ENCODE measurements around the gene NCMAP. TPM values are rescaled to one million over a fixed set of nuclear protein-coding genes. Genes with fewer than 3 reads are reported as not detected.

The NCMAP gene
- total RNA-seq, 4 donors from 2014 or later, result 0.16 to 1.9 (median 0.27) TPM; not detected in 1

DNA sequence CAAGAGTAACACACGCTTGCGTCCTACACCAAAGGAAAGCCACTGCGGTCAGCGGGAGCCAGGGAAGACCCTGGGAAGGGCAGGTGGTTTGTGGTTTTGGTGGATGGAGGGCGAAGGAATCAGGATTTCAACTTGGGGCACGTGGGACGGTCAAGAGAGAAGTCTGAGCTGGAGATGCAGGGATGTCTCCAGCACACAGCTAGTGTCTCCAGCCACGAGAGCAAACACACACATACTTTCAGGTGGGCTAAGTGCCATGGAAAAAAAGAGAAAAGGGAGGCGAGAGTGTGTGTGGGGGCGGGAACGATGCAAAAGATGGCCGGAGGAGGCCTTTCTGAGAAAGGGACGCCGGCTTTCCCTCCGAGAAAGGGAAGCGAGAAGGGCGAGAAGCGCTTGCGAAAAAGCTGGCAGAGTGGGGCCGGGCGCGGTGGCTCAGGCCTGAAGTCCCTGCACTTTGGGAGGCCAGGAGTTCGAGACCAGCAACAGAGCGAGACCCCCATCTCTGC, 85.8 kb downstream of the NCMAP start:
- Histone ChIP-seq H3K4me3 (peak overlapping the region; percentile 57 to 94), H3K9me3 (no peaks in the 10 kb centered on the region), H3K27me3 (no peaks in the 10 kb centered on the region), H3K27ac (peak overlapping the region; percentile 91 to 100 (median 98)), H3K4me1 (peaks cover 0 to 42% (median 16%) of the 10 kb centered on the region in 3 donors), H3K36me3 (peaks cover 0 to 11% of the 10 kb centered on the region in 2 donors)
- 16 to 19% methylated on average over 18 to 24 of the region's 24 CpGs for WGBS, 2 donors (ENCODE audit: low coverage in 1 of 2)
- no peak for ATAC-seq
- no peak for TF ChIP-seq EP300 (IDR thresholded peaks at IDR 0.05)
- no peak for TF ChIP-seq CTCF (IDR thresholded peaks at IDR 0.05)
- no peak for TF ChIP-seq POLR2AphosphoS5 (IDR thresholded peaks at IDR 0.05)
- TF ChIP-seq POLR2A (IDR thresholded peaks at IDR 0.05), result no peak

GRCh38 chr1:24642481-24643362, 86.8 kb downstream of the NCMAP start, which contains the start of gene SRRM1:
Gene SRRM1 (plus strand): TSS chr1:24643302. CDS start chr1:24643327, 25 bp downstream.
- TF ChIP-seq CTCF (IDR thresholded peaks at IDR 0.05), result peak in 1 of 4 experiments; percentile 25
- TF ChIP-seq POLR2A (IDR thresholded peaks at IDR 0.05), result peak; percentile 98
- peak; percentile 100 for TF ChIP-seq POLR2AphosphoS5 (IDR thresholded peaks at IDR 0.05)
- no peak for TF ChIP-seq EP300 (IDR thresholded peaks at IDR 0.05)
- WGBS, 2 donors (ENCODE audit: low coverage in 1 of 2), result 2% methylated on average over 12 of the region's 95 CpGs; no CpG with 5 or more reads in 1 of the 2 donors
- peak; percentile 97 for ATAC-seq

GRCh38 chr1:24643363-24644099, 87.6 kb downstream of the NCMAP start:
- ATAC-seq, result peak; percentile 13

More at GRCh38 chr1:24642481-24643362, 86.8 kb downstream of the NCMAP start, which contains the start of gene SRRM1:
- Histone ChIP-seq H3K4me1 (peaks cover 0 to 42% (median 16%) of the 10 kb centered on the region in 3 donors), H3K36me3 (peaks cover 0 to 21% of the 10 kb centered on the region in 2 donors), H3K4me3 (peak within 1 kb of the TSS; percentile 79 to 94), H3K9me3 (no peaks in the 10 kb centered on the region), H3K27ac (peak within 1 kb of the TSS; percentile 91 to 100 (median 98)), H3K27me3 (no peaks in the 10 kb centered on the region)

GRCh38 chr1:24644100-24644384, 88.2 kb downstream of the NCMAP start:
- Histone ChIP-seq H3K4me1 (peaks cover 0 to 42% (median 16%) of the 10 kb centered on the region in 3 donors), H3K27ac (peak overlapping the region in 3 of 4 donors; percentile 91 to 97 (median 95)), H3K4me3 (peak overlapping the region; percentile 79 to 94), H3K36me3 (peaks cover 0 to 35% of the 10 kb centered on the region in 2 donors), H3K27me3 (no peaks in the 10 kb centered on the region), H3K9me3 (no peaks in the 10 kb centered on the region)
- no peak for TF ChIP-seq EP300 (IDR thresholded peaks at IDR 0.05)
- no peak for TF ChIP-seq CTCF (IDR thresholded peaks at IDR 0.05)
- no peak for TF ChIP-seq POLR2AphosphoS5 (IDR thresholded peaks at IDR 0.05)
- TF ChIP-seq POLR2A (IDR thresholded peaks at IDR 0.05), result no peak
- no peak for ATAC-seq
- 0 to 3% methylated on average over 1 to 9 of the region's 9 CpGs for WGBS, 2 donors (ENCODE audit: low coverage in 1 of 2)

More at GRCh38 chr1:24643363-24644099, 87.6 kb downstream of the NCMAP start:
- H3K36me3 ChIP-seq, result peaks cover 0 to 29% of the 10 kb centered on the region in 2 donors
- H3K9me3 ChIP-seq, result no peaks in the 10 kb centered on the region
- peaks cover 0 to 42% (median 16%) of the 10 kb centered on the region in 3 donors for H3K4me1 ChIP-seq
- peak overlapping the region; percentile 85 to 97 (median 93) for H3K27ac ChIP-seq
- no peaks in the 10 kb centered on the region for H3K27me3 ChIP-seq
- WGBS, 2 donors (ENCODE audit: low coverage in 1 of 2), result 0% methylated on average over 8 to 11 of the region's 53 CpGs
- TF ChIP-seq CTCF (IDR thresholded peaks at IDR 0.05) (peak in 1 of 4 experiments; percentile 22), EP300 (IDR thresholded peaks at IDR 0.05) (no peak)
- peak overlapping the region; percentile 79 to 94 for H3K4me3 ChIP-seq

Data from gastroesophageal sphincter (tissue), 4 donors.